Neuronal stem cell (in vitro differentiated cells): Measurements from ENCODE around the gene EIF2B5.

ENCODE experiments used
- DNase-seq: peaks from one replicate; pipeline ENCODE4 v3.0.0-alpha.2; 2013; ENCODE audit warnings: low spot score
- H2AFZ ChIP-seq: one replicate; pipeline ENCODE4 v1.6.1; 2013; ENCODE audit warnings: mild to moderate bottlenecking, low read length, inconsistent platforms
- H2AK5ac ChIP-seq: 2 replicates; pipeline ENCODE4 v1.6.1; 2013; ENCODE audit warnings: low read depth, mild to moderate bottlenecking, inconsistent platforms, low read length, moderate library complexity, mixed read lengths
- H2BK120ac ChIP-seq: 2 replicates; pipeline ENCODE4 v1.6.1; 2013; ENCODE audit warnings: low read depth, mild to moderate bottlenecking, inconsistent platforms, low read length, moderate library complexity, mixed read lengths
- H2BK12ac ChIP-seq: one replicate; pipeline ENCODE4 v1.6.1; 2013; ENCODE audit warnings: low read length, inconsistent platforms
- H2BK15ac ChIP-seq: 2 replicates; pipeline ENCODE4 v1.6.1; 2013; ENCODE audit warnings: mild to moderate bottlenecking, low read length, inconsistent platforms, mixed read lengths
- H2BK5ac ChIP-seq: one replicate; pipeline ENCODE4 v1.6.1; 2013; ENCODE audit warnings: inconsistent platforms, mild to moderate bottlenecking, low read length, moderate library complexity
- H3K14ac ChIP-seq: one replicate; pipeline ENCODE4 v1.6.1; 2013; ENCODE audit warnings: low read length, inconsistent platforms
- H3K18ac ChIP-seq: 2 replicates; pipeline ENCODE4 v1.6.1; 2013; ENCODE audit warnings: low read length, inconsistent platforms
- H3K23ac ChIP-seq: 2 replicates; pipeline ENCODE4 v1.6.1; 2013; ENCODE audit warnings: low read depth, mild to moderate bottlenecking, mixed read lengths, low read length, inconsistent platforms; ENCODE audit not compliant: poor library complexity
- H3K27ac ChIP-seq: replicated peaks from 3 replicates; pipeline ENCODE4 v1.5.1; 2013; ENCODE audit warnings: low read length, inconsistent platforms
- H3K27me3 ChIP-seq, 3 experiments: 2 replicates each; pipeline ENCODE4 v1.6.1; 2013; ENCODE audit warnings: low read length in 3 of 3, mild to moderate bottlenecking in 2 of 3, inconsistent platforms in 1 of 3, low read depth in 1 of 3, mixed read lengths in 1 of 3, moderate library complexity in 1 of 3; ENCODE audit not compliant: control insufficient read depth in 3 of 3, insufficient read depth in 3 of 3
- H3K36me3 ChIP-seq, 2 donors: replicated peaks in 1 of 2; 2 replicates each; pipeline ENCODE4 v1.6.1; 2013; ENCODE audit warnings: low read length in 2 of 2; ENCODE audit not compliant: control insufficient read depth in 2 of 2, insufficient read depth in 2 of 2
- H3K4ac ChIP-seq: 2 replicates; pipeline ENCODE4 v1.6.1; 2013; ENCODE audit warnings: inconsistent platforms, mild to moderate bottlenecking, low read length, moderate library complexity
- H3K4me1 ChIP-seq, 2 donors: 1 replicate in 1 of 2; 2 replicates in 1 of 2; pipeline ENCODE4 v1.6.1; 2013; ENCODE audit warnings: low read length in 2 of 2, low read depth in 1 of 2; ENCODE audit not compliant: control insufficient read depth in 2 of 2, insufficient read depth in 1 of 2
- H3K4me2 ChIP-seq: one replicate; pipeline ENCODE4 v1.6.1; 2013; ENCODE audit warnings: mild to moderate bottlenecking, low read length, inconsistent platforms; ENCODE audit not compliant: insufficient read depth, poor library complexity, severe bottlenecking
- H3K4me3 ChIP-seq, 2 donors: 2 replicates each; pipeline ENCODE4 v1.5.1; 2013; ENCODE audit warnings: low read length in 2 of 2, mild to moderate bottlenecking in 2 of 2, inconsistent platforms in 1 of 2, moderate library complexity in 1 of 2
- H3K79me1 ChIP-seq: one replicate; pipeline ENCODE4 v1.6.1; 2013; ENCODE audit warnings: low read depth, mild to moderate bottlenecking, inconsistent platforms, low read length, moderate library complexity
- H3K9ac ChIP-seq: one replicate; pipeline ENCODE4 v1.6.1; 2013; ENCODE audit warnings: mild to moderate bottlenecking, low read depth, low read length, inconsistent platforms; ENCODE audit not compliant: poor library complexity
- H3K9me3 ChIP-seq, 2 donors: replicated peaks in 1 of 2; 2 replicates each; pipeline versions ENCODE3 to v1.6.1; 2013; ENCODE audit warnings: low read length in 2 of 2, mild to moderate bottlenecking in 2 of 2, inconsistent platforms in 1 of 2, low read depth in 1 of 2, mixed read lengths in 1 of 2, moderate library complexity in 1 of 2; ENCODE audit not compliant: control insufficient read depth in 2 of 2, insufficient read depth in 1 of 2
- H4K8ac ChIP-seq: one replicate; pipeline ENCODE4 v1.6.1; 2013; ENCODE audit warnings: low read depth, mild to moderate bottlenecking, inconsistent platforms, low read length, moderate library complexity
- H4K91ac ChIP-seq: one replicate; pipeline ENCODE4 v1.6.1; 2013; ENCODE audit warnings: low read length, low read depth, mild to moderate bottlenecking, inconsistent platforms; ENCODE audit not compliant: poor library complexity
- WGBS, 2 donors: extraction: QIAGEN DNeasy Blood & Tissue Kit; methylation state at CpG; one replicate each; pipeline ENCODE4 v1.1.7; 2013; ENCODE audit warnings: missing lambda C conversion rate in 2 of 2, mixed read lengths in 1 of 2; ENCODE audit not compliant: insufficient read length in 2 of 2, insufficient replicate concordance in 1 of 2; ENCODE audit errors: extremely low coverage in 2 of 2; 5-methylcytosine and 5-hydroxymethylcytosine counted together

The EIF2B5 gene

DNA sequence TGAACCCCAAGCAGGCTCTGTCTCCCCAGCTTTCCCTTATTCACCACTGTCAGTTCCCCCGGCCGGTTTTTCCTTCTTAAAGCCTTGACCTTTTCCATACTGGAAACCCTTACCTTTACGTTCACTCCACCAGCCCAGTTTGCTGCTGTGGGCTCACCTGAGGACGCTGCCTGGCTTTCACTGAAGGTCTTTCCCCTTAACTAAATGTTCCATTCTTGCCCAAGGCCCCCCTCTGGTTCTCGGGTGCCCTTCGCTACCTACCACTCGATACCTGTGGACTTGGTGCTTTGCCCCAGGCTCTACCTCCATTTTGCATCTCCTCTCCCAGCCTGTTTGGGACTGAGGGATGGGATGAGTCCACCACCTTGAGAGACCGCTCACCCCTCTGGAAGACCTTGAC is 40.3 kb downstream of the EIF2B5 start:
- H3K18ac ChIP-seq = peak overlapping the region; percentile 99
- peak overlapping the region; percentile 99 for H3K9ac ChIP-seq
- peak overlapping the region; percentile 85 for H2AK5ac ChIP-seq
- peak overlapping the region; percentile 92 for H3K4me2 ChIP-seq
- no peak overlapping the region for H2BK5ac ChIP-seq
- H4K91ac ChIP-seq = no peak overlapping the region
- H3K27me3 ChIP-seq = no peaks in the 10 kb centered on the region
- peaks cover 15 to 18% of the 10 kb centered on the region in 2 donors for H3K4me1 ChIP-seq
- WGBS, 2 donors = no CpG with 5 or more reads among the region's 8 CpGs
- H3K9me3 ChIP-seq = no peaks in the 10 kb centered on the region
- H2BK15ac ChIP-seq = no peak overlapping the region
- no peak overlapping the region for H2BK12ac ChIP-seq
- peaks cover 40 to 64% of the 10 kb centered on the region in 2 donors for H3K36me3 ChIP-seq
- no peak overlapping the region for H4K8ac ChIP-seq
- peak overlapping the region; percentile 32 for H3K27ac ChIP-seq
- H3K4me3 ChIP-seq = peak overlapping the region; percentile 99
- peaks cover 9% of the 10 kb centered on the region for H3K79me1 ChIP-seq
- H3K4ac ChIP-seq = no peak overlapping the region
- H2AFZ ChIP-seq = no peak overlapping the region
- no peak overlapping the region for H3K23ac ChIP-seq
- DNase-seq = no peak
- H3K14ac ChIP-seq = peak overlapping the region; percentile 98
- H2BK120ac ChIP-seq = peak overlapping the region; percentile 38

DNA sequence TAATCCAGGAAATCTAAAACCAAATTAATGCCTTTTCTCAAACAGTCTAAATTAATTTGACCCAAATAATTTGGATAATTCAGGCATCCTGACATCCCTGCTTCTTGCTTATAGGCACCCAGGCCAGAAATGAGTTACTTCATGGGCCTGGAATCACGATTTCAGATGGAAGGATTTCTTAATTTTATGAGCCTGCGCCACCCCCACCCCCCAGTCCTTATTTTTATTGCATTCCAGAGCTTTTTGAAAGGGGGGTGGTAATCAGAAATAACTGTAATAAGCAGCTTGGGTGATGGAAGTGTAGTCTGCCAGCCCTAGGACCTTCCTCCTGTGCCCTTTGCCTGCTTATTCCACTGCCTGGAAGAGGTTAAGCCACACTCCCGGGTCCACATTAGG is 40.8 kb downstream of the EIF2B5 start:
- no peaks in the 10 kb centered on the region for H3K9me3 ChIP-seq
- peak overlapping the region; percentile 62 to 99 for H3K4me3 ChIP-seq
- no peak for DNase-seq
- peak overlapping the region; percentile 5 for H3K9ac ChIP-seq
- no peak overlapping the region for H2BK15ac ChIP-seq
- H3K4me2 ChIP-seq = peak overlapping the region; percentile 92
- no peak overlapping the region for H3K23ac ChIP-seq
- no peak overlapping the region for H2BK5ac ChIP-seq
- peaks cover 9% of the 10 kb centered on the region for H3K79me1 ChIP-seq
- peaks cover 41 to 64% of the 10 kb centered on the region in 2 donors for H3K36me3 ChIP-seq
- no CpG with 5 or more reads among the region's 3 CpGs for WGBS, 2 donors
- H2AFZ ChIP-seq = peak overlapping the region; percentile 79
- H3K4ac ChIP-seq = no peak overlapping the region
- H2BK12ac ChIP-seq = no peak overlapping the region
- no peak overlapping the region for H2AK5ac ChIP-seq
- H4K91ac ChIP-seq = no peak overlapping the region
- no peak overlapping the region for H4K8ac ChIP-seq
- H3K4me1 ChIP-seq = peaks cover 15 to 18% of the 10 kb centered on the region in 2 donors
- no peak overlapping the region for H3K14ac ChIP-seq
- H3K18ac ChIP-seq = no peak overlapping the region
- H2BK120ac ChIP-seq = no peak overlapping the region
- peak overlapping the region; percentile 88 for H3K27ac ChIP-seq
- H3K27me3 ChIP-seq = no peaks in the 10 kb centered on the region

DNA sequence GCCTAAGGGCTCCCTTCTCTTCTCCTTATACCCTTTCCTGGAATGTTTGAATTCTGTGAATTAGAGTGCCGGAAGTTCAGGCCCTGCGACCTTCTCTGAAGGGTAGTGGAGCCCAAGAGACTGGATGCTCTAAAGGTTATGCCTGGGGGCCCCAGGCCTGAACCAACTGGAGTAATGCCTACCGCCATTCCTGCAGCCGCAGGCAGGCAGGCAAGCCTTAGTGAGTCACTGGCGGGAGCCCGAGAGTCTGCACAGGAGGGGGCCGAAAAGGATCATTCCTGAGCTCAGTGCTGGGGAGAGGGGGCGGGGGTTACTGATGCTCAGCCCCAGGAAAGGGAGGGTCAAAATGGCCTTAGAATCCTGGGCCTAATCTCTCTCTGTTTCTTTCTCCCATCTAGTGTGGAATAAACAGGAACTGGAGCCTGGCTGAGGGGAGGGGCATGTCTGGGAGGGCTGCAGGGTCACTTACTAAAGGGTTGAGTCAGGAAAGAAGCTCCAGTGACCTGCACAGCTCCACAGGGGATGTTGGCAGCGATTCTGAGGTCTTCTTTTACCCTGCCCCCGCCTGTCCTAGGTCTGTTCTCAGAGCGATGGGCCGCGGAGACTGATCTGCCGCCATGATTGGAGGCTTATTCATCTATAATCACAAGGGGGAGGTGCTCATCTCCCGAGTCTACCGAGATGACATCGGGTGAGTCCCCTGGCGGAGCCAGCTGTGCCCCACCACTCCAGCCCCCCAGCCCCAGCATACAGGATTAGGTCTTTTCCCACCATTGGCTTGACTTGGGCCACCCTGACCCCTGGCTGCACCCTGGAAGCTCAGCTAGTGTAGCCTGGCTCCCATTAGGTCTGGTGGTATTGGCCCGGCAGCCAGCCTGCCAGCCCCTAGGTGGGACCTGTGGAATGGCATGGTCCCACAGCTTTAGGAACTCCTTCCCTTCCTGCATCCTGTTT is 41.5 kb downstream of the EIF2B5 start:
- no peak overlapping the region for H3K23ac ChIP-seq
- H2BK120ac ChIP-seq = no peak overlapping the region
- H3K4me3 ChIP-seq = peak overlapping the region; percentile 62 to 99
- no peak overlapping the region for H2BK12ac ChIP-seq
- H2AFZ ChIP-seq = peak overlapping the region; percentile 79
- peaks cover 42 to 64% of the 10 kb centered on the region in 2 donors for H3K36me3 ChIP-seq
- peaks cover 15 to 18% of the 10 kb centered on the region in 2 donors for H3K4me1 ChIP-seq
- H3K4ac ChIP-seq = no peak overlapping the region
- H3K27ac ChIP-seq = peak overlapping the region; percentile 88
- H3K27me3 ChIP-seq = no peaks in the 10 kb centered on the region
- H2BK5ac ChIP-seq = no peak overlapping the region
- no peak overlapping the region for H4K91ac ChIP-seq
- H3K9me3 ChIP-seq = no peaks in the 10 kb centered on the region
- H3K14ac ChIP-seq = no peak overlapping the region
- peaks cover 9% of the 10 kb centered on the region for H3K79me1 ChIP-seq
- H2BK15ac ChIP-seq = no peak overlapping the region
- H2AK5ac ChIP-seq = peak overlapping the region; percentile 36
- peak overlapping the region; percentile 92 for H3K4me2 ChIP-seq
- WGBS, 2 donors = no CpG with 5 or more reads among the region's 19 CpGs
- peak overlapping the region; percentile 32 for H3K9ac ChIP-seq
- peak overlapping the region; percentile 94 for H3K18ac ChIP-seq
- DNase-seq = peak; percentile 87
- no peak overlapping the region for H4K8ac ChIP-seq

DNA sequence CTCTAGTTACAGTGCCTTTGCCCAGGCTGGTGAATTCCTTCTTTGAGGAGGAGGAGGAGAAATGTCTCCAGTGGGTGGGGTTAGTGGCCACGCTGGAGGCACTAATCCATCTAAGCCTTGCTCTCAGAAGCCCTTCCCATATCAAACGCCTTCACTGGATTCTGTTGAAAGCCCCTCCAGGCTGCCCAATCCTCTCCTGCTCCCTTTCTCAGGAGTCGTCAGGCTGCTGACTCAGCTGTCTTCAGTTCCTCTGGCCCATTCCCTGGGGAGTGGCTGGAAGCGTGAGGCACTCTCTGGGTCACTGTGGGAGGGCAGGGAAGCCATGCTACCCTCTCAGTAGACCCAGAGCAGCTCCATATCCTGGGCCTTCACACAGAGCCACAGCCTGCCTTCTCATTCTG is 42.2 kb downstream of the EIF2B5 start:
- Histone ChIP-seq H2BK120ac (no peak overlapping the region), H4K8ac (no peak overlapping the region), H3K18ac (peak overlapping the region; percentile 12), H2BK5ac (peak overlapping the region; percentile 26), H3K4me1 (peaks cover 15 to 18% of the 10 kb centered on the region in 2 donors), H3K4me2 (peak overlapping the region; percentile 92), H2BK12ac (no peak overlapping the region), H2AFZ (no peak overlapping the region), H3K27ac (peak overlapping the region; percentile 88), H3K23ac (no peak overlapping the region), H3K36me3 (peaks cover 44 to 64% of the 10 kb centered on the region in 2 donors), H3K9ac (peak overlapping the region; percentile 32), H3K79me1 (peaks cover 9% of the 10 kb centered on the region), H3K4me3 (peak overlapping the region; percentile 24 to 99), H3K9me3 (no peaks in the 10 kb centered on the region), H4K91ac (no peak overlapping the region), H2AK5ac (peak overlapping the region; percentile 36), H3K14ac (no peak overlapping the region), H3K4ac (no peak overlapping the region), H2BK15ac (no peak overlapping the region), H3K27me3 (no peaks in the 10 kb centered on the region)
- no CpG with 5 or more reads among the region's 4 CpGs for WGBS, 2 donors
- peak; percentile 38 for DNase-seq
